ENCODE results near the gene NHLH1. TPM values are rescaled to one million over a fixed set of nuclear protein-coding genes. Genes with fewer than 3 reads are reported as not detected.

NHLH1 gene
- total and polyA plus RNA-seq, 2 donors (not counting 1 experiment from before 2014, with no cell fraction given): 0.27 to 0.39 TPM

DNA sequence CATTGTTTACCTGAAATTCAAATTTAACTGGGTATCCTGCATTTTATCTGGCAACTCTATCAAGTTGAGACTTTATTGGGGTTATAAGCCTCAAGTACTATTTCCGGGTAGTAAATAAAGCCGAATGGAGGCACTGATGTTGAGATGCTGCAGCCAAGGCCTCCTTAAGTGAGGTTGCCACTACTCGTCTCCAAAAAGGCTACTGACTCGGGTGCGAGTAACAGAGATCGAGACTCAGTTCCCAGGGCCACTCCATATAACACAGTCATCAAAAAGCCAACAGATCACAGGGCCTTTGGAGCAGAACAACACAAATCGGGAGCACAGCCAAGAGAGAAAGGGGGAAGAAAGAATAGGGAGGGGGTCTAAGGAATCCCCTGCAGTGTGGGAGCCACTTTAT is 24.3 kb upstream of the NHLH1 start:
- H3K4me2 ChIP-seq (replicated peaks; ENCODE audit: low read depth, low read length, poor library complexity, severe bottlenecking): peak overlapping the region; percentile 89
- whole genome bisulfite sequencing (ENCODE audit: insufficient coverage): 0% methylated on average over 3 of the region's 7 CpGs
- Mint-ChIP-seq H3K27ac (peak overlapping the region; percentile 99), H3K4me1 (peaks cover 64% of the 10 kb centered on the region), H3K9me3 (ENCODE audit: insufficient read depth) (no peaks in the 10 kb centered on the region), H3K27me3 (no peaks in the 10 kb centered on the region), H3K4me3 (peak overlapping the region; percentile 99)
- H2AFZ ChIP-seq (ENCODE audit: insufficient read depth, low read depth, low read length, poor library complexity, severe bottlenecking): peak overlapping the region; percentile 87
- H3K36me3 ChIP-seq (replicated peaks in 1 of 2; ENCODE audit: control extremely low read depth in 1 of 2, control insufficient read depth in 1 of 2, extremely low read depth in 1 of 2, insufficient read depth in 2 of 2, low read length in 1 of 2): peaks cover 0 to 23% of the 10 kb centered on the region in 2 experiments
- H3K27me3 ChIP-seq (replicated peaks in 1 of 4; ENCODE audit: control extremely low read depth in 1 of 4, control insufficient read depth in 3 of 4, insufficient read depth in 4 of 4, low read length in 3 of 4): no peaks in the 10 kb centered on the region
- DNase-seq (no peak), ATAC-seq (ENCODE audit: low read depth) (no peak)
- intact Hi-C loops (cut with micrococcal nuclease): loop anchor here (2.0 to 10.0 kb wide), 7 partner anchors 35 to 812 kb away; partner anchors contain the start of genes LY9, PEX19, UFC1 and USF1
- H4K20me1 ChIP-seq (ENCODE audit: control insufficient read depth, insufficient read depth, low read length, poor library complexity, severe bottlenecking): no peaks in the 10 kb centered on the region
- ChIA-PET POLR2A (no interaction called here), CTCF (interaction anchor here (1.0 kb wide), 1 partner anchor 51 kb away, joined by 3 read pairs; no protein-coding TSS in a partner anchor)
- H3K4me1 ChIP-seq (ENCODE audit: control insufficient read depth in 2 of 2, insufficient read depth in 2 of 2, low read length in 2 of 2): peaks cover 42 to 50% of the 10 kb centered on the region in 2 donors
- H3K9ac ChIP-seq (ENCODE audit: low read length): peak overlapping the region; percentile 95
- H3K79me2 ChIP-seq (ENCODE audit: control insufficient read depth, insufficient read depth, low read length): peaks cover 87% of the 10 kb centered on the region
- no peaks in the 10 kb centered on the region for H3K9me3 ChIP-seq (ENCODE audit: control extremely low read depth in 1 of 3, control insufficient read depth in 2 of 3, insufficient read depth in 1 of 3, low read length in 2 of 3)
- peak overlapping the region; percentile 90 to 100 (median 98) for H3K4me3 ChIP-seq (ENCODE audit: control extremely low read depth in 1 of 5, extremely low read depth in 1 of 5, insufficient read depth in 1 of 5, low read depth in 2 of 5, low read length in 4 of 5)
- TF ChIP-seq, protein P1, sequence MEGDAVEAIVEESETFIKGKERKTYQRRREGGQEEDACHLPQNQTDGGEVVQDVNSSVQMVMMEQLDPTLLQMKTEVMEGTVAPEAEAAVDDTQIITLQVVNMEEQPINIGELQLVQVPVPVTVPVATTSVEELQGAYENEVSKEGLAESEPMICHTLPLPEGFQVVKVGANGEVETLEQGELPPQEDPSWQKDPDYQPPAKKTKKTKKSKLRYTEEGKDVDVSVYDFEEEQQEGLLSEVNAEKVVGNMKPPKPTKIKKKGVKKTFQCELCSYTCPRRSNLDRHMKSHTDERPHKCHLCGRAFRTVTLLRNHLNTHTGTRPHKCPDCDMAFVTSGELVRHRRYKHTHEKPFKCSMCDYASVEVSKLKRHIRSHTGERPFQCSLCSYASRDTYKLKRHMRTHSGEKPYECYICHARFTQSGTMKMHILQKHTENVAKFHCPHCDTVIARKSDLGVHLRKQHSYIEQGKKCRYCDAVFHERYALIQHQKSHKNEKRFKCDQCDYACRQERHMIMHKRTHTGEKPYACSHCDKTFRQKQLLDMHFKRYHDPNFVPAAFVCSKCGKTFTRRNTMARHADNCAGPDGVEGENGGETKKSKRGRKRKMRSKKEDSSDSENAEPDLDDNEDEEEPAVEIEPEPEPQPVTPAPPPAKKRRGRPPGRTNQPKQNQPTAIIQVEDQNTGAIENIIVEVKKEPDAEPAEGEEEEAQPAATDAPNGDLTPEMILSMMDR (IDR thresholded peaks at IDR 0.05): no peak
- peak overlapping the region; percentile 89 to 95 for H3K27ac ChIP-seq (ENCODE audit: low read length in 2 of 2)

DNA sequence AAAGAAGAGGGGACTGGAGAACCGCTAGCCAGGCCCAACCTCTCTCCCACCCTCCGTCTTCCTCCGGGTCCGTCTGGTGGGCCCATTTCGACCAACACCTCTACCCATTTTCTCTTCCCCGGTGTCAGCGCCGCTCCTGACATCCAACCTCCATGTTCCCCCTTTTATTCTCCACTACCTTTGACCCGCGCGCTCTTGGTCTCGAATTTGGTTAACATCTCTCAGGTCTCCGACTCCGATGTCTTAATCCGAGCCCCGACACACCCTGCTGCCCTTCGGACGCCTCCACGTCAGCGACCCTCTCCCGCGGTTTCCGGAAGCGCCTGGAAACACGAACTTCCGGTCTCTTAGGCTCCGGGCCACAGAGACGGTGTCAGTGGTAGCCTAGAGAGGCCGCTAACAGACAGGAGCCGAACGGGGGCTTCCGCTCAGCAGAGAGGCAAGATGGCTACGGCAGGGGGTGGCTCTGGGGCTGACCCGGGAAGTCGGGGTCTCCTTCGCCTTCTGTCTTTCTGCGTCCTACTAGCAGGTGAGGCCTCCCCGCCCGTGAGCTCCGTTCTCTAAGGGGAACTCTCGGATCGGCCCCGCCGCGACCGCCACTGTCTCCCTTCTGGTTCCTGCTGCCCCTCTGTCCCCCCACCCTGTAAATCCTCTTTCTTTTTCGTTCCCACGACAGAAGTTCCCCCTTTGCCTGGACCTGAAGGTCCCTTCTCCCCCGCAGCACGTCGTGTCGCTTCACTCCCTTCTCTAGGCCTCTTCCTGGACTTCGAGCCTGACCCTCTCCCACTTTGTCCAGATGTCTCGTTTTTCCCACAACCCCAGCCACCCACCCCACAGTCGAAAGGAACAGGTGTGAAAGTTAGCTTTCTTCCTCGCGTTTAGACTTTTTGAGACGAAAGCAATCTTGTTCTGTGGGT is 23.7 kb upstream of the NHLH1 start, which contains the start of the genes COPA and NCSTN:
Gene COPA (minus strand): TSS at position 298 of the 917 bp plus-strand sequence. CDS start 80 bp downstream, at position 218.
Gene NCSTN (plus strand): TSS at position 431 of the 917 bp plus-strand sequence. CDS start 14 bp downstream, at position 445.
- TF ChIP-seq, protein P1 (IDR thresholded peaks at IDR 0.05): no peak
- no peak for TF ChIP-seq EZH2 (IDR thresholded peaks at IDR 0.05; ENCODE audit: borderline replicate concordance, insufficient read depth, low read depth, low read length, poor library complexity, severe bottlenecking)
- WGBS (ENCODE audit: insufficient coverage): 0% methylated on average over 52 of the region's 58 CpGs
- H3K4me1 ChIP-seq (ENCODE audit: control insufficient read depth in 2 of 2, insufficient read depth in 2 of 2, low read length in 2 of 2): peaks cover 46 to 54% of the 10 kb centered on the region in 2 donors
- peak within 1 kb of the TSS; percentile 95 for H3K9ac ChIP-seq (ENCODE audit: low read length)
- H3K9me3 ChIP-seq (ENCODE audit: control extremely low read depth in 1 of 3, control insufficient read depth in 2 of 3, insufficient read depth in 1 of 3, low read length in 2 of 3): no peaks in the 10 kb centered on the region
- peaks cover 93% of the 10 kb centered on the region for H3K79me2 ChIP-seq (ENCODE audit: control insufficient read depth, insufficient read depth, low read length)
- peak within 1 kb of the TSS; percentile 90 to 100 (median 98) for H3K4me3 ChIP-seq (ENCODE audit: control extremely low read depth in 1 of 5, extremely low read depth in 1 of 5, insufficient read depth in 1 of 5, low read depth in 2 of 5, low read length in 4 of 5)
- Mint-ChIP-seq H3K4me1 (peaks cover 71% of the 10 kb centered on the region), H3K9me3 (ENCODE audit: insufficient read depth) (no peaks in the 10 kb centered on the region), H3K27ac (peak within 1 kb of the TSS; percentile 99), H3K4me3 (peak within 1 kb of the TSS; percentile 99), H3K27me3 (no peaks in the 10 kb centered on the region)
- H3K27ac ChIP-seq (ENCODE audit: low read length in 2 of 2): peak within 1 kb of the TSS; percentile 89 to 95
- H3K27me3 ChIP-seq (replicated peaks in 1 of 4; ENCODE audit: control extremely low read depth in 1 of 4, control insufficient read depth in 3 of 4, insufficient read depth in 4 of 4, low read length in 3 of 4): no peaks in the 10 kb centered on the region
- H2AFZ ChIP-seq (ENCODE audit: insufficient read depth, low read depth, low read length, poor library complexity, severe bottlenecking): peak within 1 kb of the TSS; percentile 87
- no peaks in the 10 kb centered on the region for H4K20me1 ChIP-seq (ENCODE audit: control insufficient read depth, insufficient read depth, low read length, poor library complexity, severe bottlenecking)
- peak; percentile 91 for ATAC-seq (ENCODE audit: low read depth)
- DNase-seq: peak; percentile 97
- peaks cover 0 to 23% of the 10 kb centered on the region in 2 experiments for H3K36me3 ChIP-seq (replicated peaks in 1 of 2; ENCODE audit: control extremely low read depth in 1 of 2, control insufficient read depth in 1 of 2, extremely low read depth in 1 of 2, insufficient read depth in 2 of 2, low read length in 1 of 2)
- ChIA-PET CTCF (interaction anchor here (1.2 to 4.3 kb wide), 3 partner anchors 33 to 242 kb away, joined by 5 to 22 read pairs (median 5); no protein-coding TSS in a partner anchor), POLR2A (interaction anchor here (0.7 kb wide), 1 partner anchor 47 kb away, joined by 7 read pairs; no protein-coding TSS in a partner anchor)
- intact Hi-C loops (cut with micrococcal nuclease): loop anchor here (1.0 to 10.0 kb wide), 9 partner anchors 34 to 812 kb away; partner anchors contain the start of genes DCAF8, LY9, PEX19 and UFC1
- peak within 1 kb of the TSS; percentile 89 for H3K4me2 ChIP-seq (replicated peaks; ENCODE audit: low read depth, low read length, poor library complexity, severe bottlenecking)

Data from B cell (primary cell).